Erythroblast (primary cell): ENCODE data around the gene IL25.

Experiments used
- GATA1 ChIP-seq: IDR thresholded peaks from 2 replicates; pipeline ENCODE4 v1.6.1; 2011; ENCODE audit warnings: low read depth, mild to moderate bottlenecking, control low read depth, low read length, moderate library complexity
- POLR2A ChIP-seq: IDR thresholded peaks from 2 replicates; pipeline ENCODE4 v1.6.1; 2011; ENCODE audit warnings: mild to moderate bottlenecking, low read length

DNA sequence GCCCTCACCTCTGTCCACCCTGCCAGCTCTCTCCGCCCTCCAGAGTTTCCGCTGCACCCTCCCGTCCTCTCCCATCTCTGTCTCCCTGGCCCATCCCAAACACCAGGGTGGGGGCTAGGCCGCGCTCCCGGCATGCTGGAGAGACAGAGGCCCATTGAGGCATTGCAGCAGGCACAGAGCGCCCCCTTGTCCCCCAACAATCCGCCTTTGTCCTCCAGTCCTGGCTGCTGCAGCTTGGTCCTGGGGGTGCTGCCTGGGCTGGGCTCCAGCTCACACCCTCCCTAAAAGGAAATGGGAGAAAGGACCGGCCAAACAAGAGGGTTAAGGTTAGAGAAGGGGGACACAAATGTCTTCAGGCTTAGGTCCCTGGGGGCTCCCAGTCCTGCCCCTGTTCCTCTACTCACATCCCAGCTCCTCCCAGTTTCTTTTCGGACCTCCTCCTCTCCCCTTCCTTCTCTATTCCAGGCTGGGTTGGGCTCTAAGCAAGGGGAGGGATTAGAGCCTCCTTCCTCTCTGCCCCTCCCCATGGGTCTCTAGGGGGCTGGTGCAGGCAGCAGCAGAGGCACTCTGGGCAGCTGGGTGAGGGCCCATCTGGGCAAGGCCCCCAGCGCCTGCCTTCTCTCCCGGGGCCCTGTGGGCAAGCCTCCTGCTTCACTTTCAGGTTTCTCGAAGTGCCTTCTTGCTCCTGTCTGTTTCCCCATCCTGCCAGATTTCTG, 4.0 kb downstream of the IL25 start, which contains the start of gene CMTM5:
- TF ChIP-seq POLR2A (no peak), GATA1 (no peak)
